GM23248 (cell line): ENCODE measurements around the gene WWOX.

Experiments used
- EZH2 ChIP-seq: fragments of 200-600 bp; sonication (generic); IDR thresholded peaks from 2 replicates; pipeline ENCODE4 v1.6.1; 2018; ENCODE audit warnings: antibody characterized with exemption, mild to moderate bottlenecking; ENCODE audit not compliant: insufficient read depth, poor library complexity, severe bottlenecking
- EZH2phosphoT487 ChIP-seq: fragments of 200-600 bp; sonication (generic); IDR thresholded peaks from 2 replicates; pipeline ENCODE4 v1.6.1; 2018; ENCODE audit warnings: antibody characterized with exemption, moderate library complexity, mild to moderate bottlenecking, low read depth; ENCODE audit not compliant: insufficient read depth

- TF ChIP-seq EZH2: no peak
- no peak for TF ChIP-seq EZH2phosphoT487
These were observed 684.2 kb downstream of the WWOX start for GRCh38 chr16:78783570-78784079.
